HuH-7 (cell line): ENCODE results near the gene LY6G6D.
"Not testable (repeated sequence)": the region's sequence is repeated elsewhere in the genome, so short reads cannot be mapped to it uniquely, and the experiment has no call there.

Source experiments
- DNase-seq: peaks from one replicate; pipeline ENCODE4 v3.0.0; 2011; ENCODE audit warnings: low spot score

Gene LY6G6D

GRCh38 chr6:31692353-31692752 is 22.8 kb upstream of the LY6G6D start:
- DNase-seq, result no peak

- DNase-seq, result no peak
Observed at GRCh38 chr6:31692886-31693285, 22.3 kb upstream of the LY6G6D start.

DNA sequence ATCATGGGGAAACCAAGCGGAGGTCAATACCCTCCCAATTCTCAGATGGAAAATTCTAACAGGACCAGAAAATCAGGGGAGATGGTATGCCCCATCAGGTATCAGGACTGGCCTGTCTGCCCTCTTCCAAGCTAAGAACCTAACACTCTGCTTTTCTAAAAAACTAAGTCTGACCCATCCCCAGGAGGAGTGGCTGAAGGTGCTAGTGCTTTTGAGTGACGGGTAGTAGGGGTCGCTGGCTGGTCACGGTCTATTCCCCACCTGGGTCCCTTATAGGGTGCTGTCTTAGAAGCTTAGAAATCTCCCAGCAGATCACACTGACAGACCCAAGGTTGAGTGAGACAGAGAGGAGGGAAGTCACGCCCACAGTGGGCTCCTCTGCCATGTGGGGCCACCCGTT is 21.6 kb upstream of the LY6G6D start:
- DNase-seq, result no peak

DNA sequence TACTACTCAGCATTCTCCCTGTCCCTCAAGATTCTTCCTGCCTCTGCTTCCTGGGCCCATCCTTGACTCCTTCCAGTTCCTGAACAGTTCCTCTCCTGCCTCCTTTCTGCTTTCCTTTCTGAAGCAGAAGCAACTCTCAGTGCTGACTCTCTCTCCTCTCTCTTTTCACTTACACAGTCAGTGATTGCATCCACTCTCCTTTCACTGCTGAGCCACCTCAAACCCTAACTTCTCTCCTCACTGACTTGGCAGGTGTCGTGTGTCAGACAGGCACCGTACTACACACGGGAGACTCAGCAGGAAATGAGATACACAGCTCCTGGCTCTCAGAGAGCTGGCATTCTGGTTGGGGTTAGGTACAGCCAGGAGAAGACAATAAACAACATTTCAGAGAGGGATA is 17.6 kb upstream of the LY6G6D start:
- no peak for DNase-seq

GRCh38 chr6:31700740-31701401 is 14.3 kb upstream of the LY6G6D start:
- no peak for DNase-seq

- no peak for DNase-seq
Observed at GRCh38 chr6:31701666-31702404, 13.3 kb upstream of the LY6G6D start.

GRCh38 chr6:31702405-31702818 is 12.7 kb upstream of the LY6G6D start:
- DNase-seq, result no peak

DNA sequence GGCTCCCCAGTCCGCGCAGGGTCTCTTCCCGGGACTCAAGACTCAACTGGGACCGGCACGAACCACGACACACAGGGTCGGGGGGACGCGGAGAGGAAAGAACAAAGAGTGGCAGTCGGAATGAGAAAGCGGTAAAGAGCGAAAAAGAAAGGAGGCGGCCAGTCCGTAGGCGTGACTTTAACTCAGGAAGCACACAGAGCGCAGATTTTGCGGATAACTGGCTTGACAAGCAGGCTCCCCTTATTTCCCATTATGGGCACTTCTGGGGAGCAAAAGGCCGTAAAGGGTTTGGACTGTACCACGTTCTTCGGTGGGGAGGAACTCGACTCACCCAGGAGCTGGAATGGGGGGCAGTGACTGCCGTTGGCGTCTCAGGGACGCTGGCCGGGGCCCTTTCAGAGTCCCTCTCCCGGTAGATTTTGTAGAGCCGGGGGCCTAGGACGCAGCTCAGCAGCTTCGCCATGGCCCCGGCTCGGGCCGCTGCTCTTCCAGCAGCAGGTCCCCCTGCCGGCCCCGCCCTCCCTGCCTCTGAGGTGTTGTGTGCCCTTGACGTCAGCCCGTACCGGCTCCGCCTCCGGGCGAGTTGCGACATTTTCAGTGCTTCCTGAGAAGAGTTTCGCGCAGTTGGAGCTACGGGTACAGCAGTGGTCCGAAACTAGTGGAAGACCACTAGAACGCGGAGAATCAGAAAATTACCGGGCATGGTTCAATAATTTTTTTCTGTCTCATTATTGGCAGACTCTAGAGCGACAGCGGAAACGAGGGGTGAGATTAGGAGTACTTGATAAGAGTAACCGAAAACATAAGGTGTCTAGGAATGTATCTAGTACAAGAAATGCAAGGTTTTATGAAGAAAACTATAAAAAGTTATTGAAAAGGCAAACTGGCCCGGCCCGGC is 12.1 kb upstream of the LY6G6D start, which contains the start of gene ABHD16A:
ABHD16A (minus strand) TSS at position 506 of the 898 bp plus-strand sequence; CDS start at position 463, 43 bp downstream.
- DNase-seq, result peak; percentile 88

DNA sequence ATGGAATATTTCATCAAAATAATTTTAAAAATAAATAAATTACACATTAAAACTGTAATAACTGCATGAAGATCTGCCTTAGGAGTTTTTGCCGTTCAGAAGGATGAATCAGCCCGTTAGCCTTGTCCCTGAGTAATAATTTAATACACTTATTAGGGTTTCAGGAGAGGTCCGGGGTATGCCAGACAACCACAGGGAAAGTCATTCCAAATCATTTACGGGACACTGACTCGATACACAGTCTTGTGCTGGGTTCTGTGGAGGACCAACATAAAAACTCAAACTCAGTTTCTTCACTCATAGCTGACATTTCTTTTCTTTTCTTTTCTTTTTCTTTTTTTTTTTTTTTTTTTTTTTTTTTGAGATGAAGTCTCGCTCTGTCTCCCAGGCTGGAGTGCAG is 9.2 kb upstream of the LY6G6D start:
- no peak for DNase-seq

- DNase-seq, result no peak
Observed at GRCh38 chr6:31706599-31706998, 8.5 kb upstream of the LY6G6D start, which contains the start of gene LY6G6F. Gene LY6G6F, plus strand, starts transcription at chr6:31706866. Its CDS starts 41 bp downstream, at chr6:31706907.

DNA sequence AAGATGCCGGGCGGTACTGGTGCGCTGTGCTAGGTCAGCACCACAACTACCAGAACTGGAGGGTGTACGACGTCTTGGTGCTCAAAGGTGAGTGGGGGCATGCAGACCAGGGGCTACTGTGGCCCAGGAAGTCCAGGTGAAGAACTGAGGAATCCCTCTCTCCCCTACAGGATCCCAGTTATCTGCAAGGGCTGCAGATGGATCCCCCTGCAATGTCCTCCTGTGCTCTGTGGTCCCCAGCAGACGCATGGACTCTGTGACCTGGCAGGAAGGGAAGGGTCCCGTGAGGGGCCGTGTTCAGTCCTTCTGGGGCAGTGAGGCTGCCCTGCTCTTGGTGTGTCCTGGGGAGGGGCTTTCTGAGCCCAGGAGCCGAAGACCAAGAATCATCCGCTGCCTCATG is 7.4 kb upstream of the LY6G6D start:
- no peak for DNase-seq

DNA sequence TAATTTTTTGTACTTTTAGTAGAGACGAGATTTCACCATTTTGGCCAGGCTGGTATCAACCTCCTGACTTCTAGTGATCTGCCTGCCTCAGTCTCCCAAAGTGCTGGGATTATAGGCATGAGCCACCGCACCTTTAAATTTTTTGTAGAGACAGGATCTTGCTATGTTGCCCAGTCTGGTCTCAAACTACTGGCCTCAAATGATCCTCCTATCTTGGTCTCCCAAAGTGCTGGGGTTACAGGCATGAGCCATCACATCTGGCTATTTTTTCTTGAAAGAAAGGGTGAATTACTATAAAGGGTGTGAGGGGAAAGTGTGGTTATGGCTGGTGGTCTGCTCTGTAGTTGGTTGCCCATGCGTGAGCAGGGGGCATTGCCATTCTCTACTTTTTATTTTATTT is 6.9 kb upstream of the LY6G6D start:
- DNase-seq, result no peak

GRCh38 chr6:31709157-31709556 is 6.0 kb upstream of the LY6G6D start:
- DNase-seq, result not testable (repeated sequence)

DNA sequence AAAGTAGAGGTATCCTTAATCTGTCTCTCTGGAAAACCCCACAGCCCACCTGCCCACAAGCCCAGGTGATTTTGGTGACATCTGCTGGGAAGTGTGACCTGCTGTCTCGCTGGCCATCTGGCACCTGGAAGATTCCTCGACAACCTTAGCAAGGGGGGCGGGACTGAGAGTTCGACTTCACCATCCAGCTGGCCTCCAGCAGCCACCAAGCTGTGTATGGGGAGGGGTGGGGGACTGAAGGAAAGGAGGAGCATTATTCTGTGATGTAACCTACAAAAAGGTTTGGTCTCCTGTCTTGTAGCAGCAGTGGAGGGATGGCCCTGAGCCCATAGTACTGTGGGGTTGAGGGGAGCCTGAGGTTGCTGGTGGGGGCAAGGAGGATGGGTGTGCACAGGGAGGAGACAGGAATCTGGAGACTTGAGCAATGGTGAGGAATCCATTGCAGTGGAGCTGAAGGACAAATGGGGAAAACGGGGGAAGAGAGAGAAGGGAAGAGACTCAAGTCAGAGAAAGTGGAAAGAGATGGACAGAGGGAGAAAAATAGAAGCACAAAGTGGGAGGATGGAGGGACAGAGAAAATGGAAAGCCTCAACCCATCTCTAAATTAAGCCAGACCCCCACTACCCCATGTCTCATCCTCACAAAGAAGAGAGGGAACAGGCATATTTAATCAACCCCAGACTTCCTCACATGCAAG is 4.5 kb upstream of the LY6G6D start:
- no peak for DNase-seq

- DNase-seq, result no peak
Observed at GRCh38 chr6:31711233-31711632, 3.9 kb upstream of the LY6G6D start.

DNA sequence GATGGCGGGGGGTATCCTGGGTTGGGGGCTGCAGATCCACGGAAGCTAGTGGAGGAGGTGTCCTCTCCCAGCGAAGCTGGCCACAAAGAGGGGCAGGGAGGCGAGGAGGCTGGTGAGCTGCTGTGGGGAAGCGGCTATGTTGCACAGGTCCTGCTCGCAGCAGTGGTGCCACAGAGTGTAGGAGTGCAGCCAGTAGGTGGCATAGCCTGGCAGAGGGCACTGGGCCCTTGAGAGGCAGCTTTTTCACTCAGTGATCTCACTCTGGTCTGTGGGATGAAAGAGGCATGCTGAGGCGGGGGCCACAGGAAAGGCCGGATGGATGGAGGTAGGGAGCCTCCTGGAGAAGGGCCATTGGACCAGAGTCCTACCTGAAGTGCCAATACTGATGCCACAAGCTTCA is 2.9 kb upstream of the LY6G6D start:
- DNase-seq, result no peak

- no peak for DNase-seq
Observed at GRCh38 chr6:31713465-31713864, 1.7 kb upstream of the LY6G6D start.

DNA sequence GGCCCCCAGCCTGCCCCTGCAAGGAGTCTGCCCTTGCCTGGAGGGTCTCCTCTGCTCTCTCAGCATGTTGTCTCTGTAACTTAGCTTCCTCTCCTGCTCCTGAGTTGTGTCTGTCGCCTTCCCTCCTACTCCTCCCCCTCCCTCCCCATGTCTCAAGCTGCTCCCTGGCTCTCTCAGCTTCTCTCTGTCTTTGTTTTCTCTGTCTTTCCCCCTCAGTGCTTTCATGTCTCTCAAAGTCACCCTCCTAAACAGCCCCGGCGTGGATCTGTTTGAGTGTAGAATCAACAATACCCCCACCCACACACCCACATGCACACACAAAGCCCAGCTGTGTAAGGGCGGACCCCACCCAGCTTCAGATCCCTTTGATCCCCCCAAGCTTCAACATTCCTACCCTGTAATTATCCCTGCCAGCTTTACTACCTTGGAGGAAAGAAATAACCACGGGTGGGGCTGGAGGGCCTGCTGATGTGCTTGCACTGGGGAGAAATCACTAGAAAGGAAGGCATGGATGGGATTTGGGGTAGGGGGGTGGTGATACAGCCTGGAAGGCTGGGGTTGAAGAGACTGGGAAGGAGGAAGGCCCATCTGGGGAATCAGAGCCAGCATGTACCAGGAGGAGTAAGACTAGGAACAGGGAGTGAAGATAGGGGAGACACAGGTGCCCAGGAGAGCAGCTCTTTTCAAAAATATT is 1.0 kb upstream of the LY6G6D start:
- no peak for DNase-seq

GRCh38 chr6:31717499-31718222 is 2.5 kb downstream of the LY6G6D start:
- DNase-seq, result no peak

GRCh38 chr6:31718265-31718664 is 3.1 kb downstream of the LY6G6D start:
- no peak for DNase-seq

- no peak for DNase-seq
Observed at GRCh38 chr6:31719001-31719400, 3.9 kb downstream of the LY6G6D start.
